ENCODE data around the gene CCDC27. TPM values are rescaled to one million over a fixed set of nuclear protein-coding genes. Genes with fewer than 3 reads are reported as not detected.
"Not testable (repeated sequence)": the region's sequence is repeated elsewhere in the genome, so short reads cannot be mapped to it uniquely, and the experiment has no call there.

Gene CCDC27
- polyA plus RNA-seq, 3 donors = not detected

GRCh38 chr1:3717041-3717714 lies 35.1 kb upstream of the CCDC27 start:
- 41 to 52% (median 42%) methylated on average over 31 to 33 of the region's 33 CpGs for WGBS, 3 donors
- H3K27ac ChIP-seq (ENCODE audit: low read depth, low read length) = no peak overlapping the region

- 22 to 45% (median 37%) methylated on average over 36 to 40 of the region's 40 CpGs for WGBS, 3 donors
- H3K27ac ChIP-seq (ENCODE audit: low read depth, low read length) = no peak overlapping the region
Measured at GRCh38 chr1:3717715-3718601, 34.3 kb upstream of the CCDC27 start.

GRCh38 chr1:3718764-3719163 lies 33.5 kb upstream of the CCDC27 start:
- no peak overlapping the region for H3K27ac ChIP-seq (ENCODE audit: low read depth, low read length)
- 69 to 84% (median 83%) methylated on average over 14 of the region's 14 CpGs for WGBS, 3 donors

- no peak overlapping the region for H3K27ac ChIP-seq (ENCODE audit: low read depth, low read length)
- WGBS, 3 donors = 66 to 80% (median 79%) methylated on average over 20 of the region's 20 CpGs
Measured at GRCh38 chr1:3721955-3722465, 30.2 kb upstream of the CCDC27 start.

GRCh38 chr1:3722846-3723245 lies 29.4 kb upstream of the CCDC27 start:
- H3K27ac ChIP-seq (ENCODE audit: low read depth, low read length) = no peak overlapping the region
- WGBS, 3 donors = 62 to 80% (median 76%) methylated on average over 3 of the region's 3 CpGs

- 35 to 39% (median 36%) methylated on average over 18 of the region's 18 CpGs for WGBS, 3 donors
- H3K27ac ChIP-seq (ENCODE audit: low read depth, low read length) = not testable (repeated sequence)
Measured at GRCh38 chr1:3724416-3725030, 27.7 kb upstream of the CCDC27 start.

GRCh38 chr1:3725366-3725765 lies 26.9 kb upstream of the CCDC27 start:
- H3K27ac ChIP-seq (ENCODE audit: low read depth, low read length) = no peak overlapping the region
- 80 to 96% (median 96%) methylated on average over 2 of the region's 2 CpGs for WGBS, 3 donors

- H3K27ac ChIP-seq (ENCODE audit: low read depth, low read length) = no peak overlapping the region
- WGBS, 3 donors = 55 to 62% (median 56%) methylated on average over 35 to 37 of the region's 37 CpGs
Measured at GRCh38 chr1:3727042-3727824, 25.0 kb upstream of the CCDC27 start.

- 79 to 84% (median 83%) methylated on average over 24 to 31 of the region's 31 CpGs for WGBS, 3 donors
- H3K27ac ChIP-seq (ENCODE audit: low read depth, low read length) = no peak overlapping the region
Measured at GRCh38 chr1:3727825-3728776, 24.1 kb upstream of the CCDC27 start.

GRCh38 chr1:3729594-3730542 lies 22.4 kb upstream of the CCDC27 start:
- no peak overlapping the region for H3K27ac ChIP-seq (ENCODE audit: low read depth, low read length)
- 74 to 80% (median 78%) methylated on average over 29 to 32 of the region's 32 CpGs for WGBS, 3 donors

GRCh38 chr1:3730543-3731247 lies 21.6 kb upstream of the CCDC27 start:
- WGBS, 3 donors = 73 to 88% (median 78%) methylated on average over 23 to 25 of the region's 25 CpGs

GRCh38 chr1:3731583-3732433 lies 20.4 kb upstream of the CCDC27 start:
- H3K27ac ChIP-seq (ENCODE audit: low read depth, low read length) = no peak overlapping the region
- 57 to 66% (median 62%) methylated on average over 21 to 25 of the region's 25 CpGs for WGBS, 3 donors

More at GRCh38 chr1:3730543-3731247, 21.6 kb upstream of the CCDC27 start:
- no peak overlapping the region for H3K27ac ChIP-seq (ENCODE audit: low read depth, low read length)

- no peak overlapping the region for H3K27ac ChIP-seq (ENCODE audit: low read depth, low read length)
- 37 to 45% (median 42%) methylated on average over 37 of the region's 37 CpGs for WGBS, 3 donors
Measured at GRCh38 chr1:3732434-3733093, 19.7 kb upstream of the CCDC27 start.

Data from adipose tissue (tissue), 3 donors.